ENCODE measurements around the gene ARHGEF38.

Gene ARHGEF38

GRCh38 chr4:105586638-105587328 lies 34.4 kb downstream of the ARHGEF38 start:
- no peak for TF ChIP-seq GATA3 (IDR thresholded peaks at IDR 0.05; ENCODE audit: low read depth, low read length)
- TF ChIP-seq GATA2 (IDR thresholded peaks at IDR 0.05; ENCODE audit: low read depth, low read length) = no peak

- TF ChIP-seq GATA3 (IDR thresholded peaks at IDR 0.05; ENCODE audit: low read depth, low read length) (no peak), GATA2 (IDR thresholded peaks at IDR 0.05; ENCODE audit: low read depth, low read length) (no peak)
These were observed 35.4 kb downstream of the ARHGEF38 start for GRCh38 chr4:105587841-105588240.

- no peak for TF ChIP-seq GATA2 (IDR thresholded peaks at IDR 0.05; ENCODE audit: low read depth, low read length)
- TF ChIP-seq GATA3 (IDR thresholded peaks at IDR 0.05; ENCODE audit: low read depth, low read length) = no peak
These were observed 35.8 kb downstream of the ARHGEF38 start for GRCh38 chr4:105588252-105588651.

GRCh38 chr4:105591573-105591972 lies 39.2 kb downstream of the ARHGEF38 start:
- TF ChIP-seq GATA3 (IDR thresholded peaks at IDR 0.05; ENCODE audit: low read depth, low read length) (no peak), GATA2 (IDR thresholded peaks at IDR 0.05; ENCODE audit: low read depth, low read length) (no peak)

GRCh38 chr4:105594099-105595010 lies 41.9 kb downstream of the ARHGEF38 start:
- no peak for TF ChIP-seq GATA2 (IDR thresholded peaks at IDR 0.05; ENCODE audit: low read depth, low read length)
- TF ChIP-seq GATA3 (IDR thresholded peaks at IDR 0.05; ENCODE audit: low read depth, low read length) = no peak

- TF ChIP-seq GATA3 (IDR thresholded peaks at IDR 0.05; ENCODE audit: low read depth, low read length) (no peak), GATA2 (IDR thresholded peaks at IDR 0.05; ENCODE audit: low read depth, low read length) (no peak)
These were observed 44.3 kb downstream of the ARHGEF38 start for GRCh38 chr4:105596684-105597083.

GRCh38 chr4:105598052-105598451 lies 45.6 kb downstream of the ARHGEF38 start:
- TF ChIP-seq GATA3 (IDR thresholded peaks at IDR 0.05; ENCODE audit: low read depth, low read length) (no peak), GATA2 (IDR thresholded peaks at IDR 0.05; ENCODE audit: low read depth, low read length) (no peak)

GRCh38 chr4:105598787-105599186 lies 46.4 kb downstream of the ARHGEF38 start:
- TF ChIP-seq GATA3 (IDR thresholded peaks at IDR 0.05; ENCODE audit: low read depth, low read length) (no peak), GATA2 (IDR thresholded peaks at IDR 0.05; ENCODE audit: low read depth, low read length) (no peak)

GRCh38 chr4:105599482-105599881 lies 47.1 kb downstream of the ARHGEF38 start:
- TF ChIP-seq GATA3 (IDR thresholded peaks at IDR 0.05; ENCODE audit: low read depth, low read length) (no peak), GATA2 (IDR thresholded peaks at IDR 0.05; ENCODE audit: low read depth, low read length) (no peak)

GRCh38 chr4:105599932-105600655 lies 47.7 kb downstream of the ARHGEF38 start:
- no peak for TF ChIP-seq GATA2 (IDR thresholded peaks at IDR 0.05; ENCODE audit: low read depth, low read length)
- TF ChIP-seq GATA3 (IDR thresholded peaks at IDR 0.05; ENCODE audit: low read depth, low read length) = no peak

- TF ChIP-seq GATA3 (IDR thresholded peaks at IDR 0.05; ENCODE audit: low read depth, low read length) (no peak), GATA2 (IDR thresholded peaks at IDR 0.05; ENCODE audit: low read depth, low read length) (no peak)
These were observed 48.5 kb downstream of the ARHGEF38 start for GRCh38 chr4:105600951-105601350.

GRCh38 chr4:105601406-105601805 lies 49.0 kb downstream of the ARHGEF38 start:
- TF ChIP-seq GATA2 (IDR thresholded peaks at IDR 0.05; ENCODE audit: low read depth, low read length) (no peak), GATA3 (IDR thresholded peaks at IDR 0.05; ENCODE audit: low read depth, low read length) (no peak)

GRCh38 chr4:105603158-105603557 lies 50.7 kb downstream of the ARHGEF38 start:
- TF ChIP-seq GATA2 (IDR thresholded peaks at IDR 0.05; ENCODE audit: low read depth, low read length) (no peak), GATA3 (IDR thresholded peaks at IDR 0.05; ENCODE audit: low read depth, low read length) (no peak)

GRCh38 chr4:105605493-105605892 lies 53.1 kb downstream of the ARHGEF38 start:
- no peak for TF ChIP-seq GATA2 (IDR thresholded peaks at IDR 0.05; ENCODE audit: low read depth, low read length)
- no peak for TF ChIP-seq GATA3 (IDR thresholded peaks at IDR 0.05; ENCODE audit: low read depth, low read length)

All from SH-SY5Y (cell line).